ENCODE measurements around the gene RHOF. TPM values are rescaled to one million over a fixed set of nuclear protein-coding genes. Genes with fewer than 3 reads are reported as not detected.
A peak's percentile ranks its signal among the peaks of the same experiment; 100 is the strongest.

RHOF gene
- polyA plus RNA-seq, 1 experiment, result 5.3 TPM

DNA sequence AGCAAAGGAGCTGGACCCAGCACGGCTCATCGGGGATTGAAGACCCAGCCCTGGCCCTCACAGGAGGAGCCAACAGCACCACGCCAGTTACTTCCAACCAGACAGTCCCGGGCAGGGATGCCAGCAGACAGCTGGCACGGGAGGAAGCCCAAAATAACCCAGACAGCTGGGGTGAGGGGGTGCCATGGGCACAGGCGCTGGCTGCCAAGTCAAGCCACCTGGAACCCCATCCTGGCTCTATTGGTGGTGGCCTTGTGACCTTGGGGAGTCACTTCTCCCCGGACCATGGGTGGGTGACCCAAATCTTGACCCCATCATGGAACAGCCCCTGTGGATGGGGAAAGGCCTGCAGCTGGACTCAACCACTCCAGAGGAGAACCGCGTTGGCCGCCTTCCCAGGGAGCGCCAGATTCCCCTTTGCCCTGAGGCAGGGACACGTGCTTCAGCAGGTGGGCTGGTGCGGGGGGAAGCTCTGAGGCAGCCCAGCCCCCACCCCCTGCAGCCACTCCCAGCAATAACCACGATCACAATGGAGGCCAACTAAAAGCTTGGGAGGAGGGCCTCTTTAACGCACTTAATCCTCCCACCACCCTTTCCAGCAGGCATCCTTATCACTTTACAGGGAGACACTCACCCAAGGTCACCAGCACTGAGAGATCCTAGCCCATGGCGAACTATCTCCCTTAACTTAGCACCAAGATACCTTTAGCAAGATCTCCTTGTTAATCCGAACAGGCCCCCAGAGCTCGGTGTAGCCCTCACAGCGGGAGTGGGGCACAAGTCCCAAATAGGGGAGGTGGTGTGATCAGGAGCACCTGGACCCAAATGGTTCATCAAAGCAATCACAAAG is 4.7 kb upstream of the RHOF start:
- ChIA-PET CTCF (interaction anchor here (1.0 to 7.0 kb wide), 4 partner anchors 9 to 120 kb away, joined by 3 to 143 read pairs (median 36); partner anchors contain the start of gene CFAP251), POLR2A (interaction anchor here (0.7 to 6.1 kb wide), 3 partner anchors 13 to 58 kb away, joined by 3 to 58 read pairs (median 6); no protein-coding TSS in a partner anchor)
- DNase-seq (ENCODE audit: low read depth, low spot score), result no peak

DNA sequence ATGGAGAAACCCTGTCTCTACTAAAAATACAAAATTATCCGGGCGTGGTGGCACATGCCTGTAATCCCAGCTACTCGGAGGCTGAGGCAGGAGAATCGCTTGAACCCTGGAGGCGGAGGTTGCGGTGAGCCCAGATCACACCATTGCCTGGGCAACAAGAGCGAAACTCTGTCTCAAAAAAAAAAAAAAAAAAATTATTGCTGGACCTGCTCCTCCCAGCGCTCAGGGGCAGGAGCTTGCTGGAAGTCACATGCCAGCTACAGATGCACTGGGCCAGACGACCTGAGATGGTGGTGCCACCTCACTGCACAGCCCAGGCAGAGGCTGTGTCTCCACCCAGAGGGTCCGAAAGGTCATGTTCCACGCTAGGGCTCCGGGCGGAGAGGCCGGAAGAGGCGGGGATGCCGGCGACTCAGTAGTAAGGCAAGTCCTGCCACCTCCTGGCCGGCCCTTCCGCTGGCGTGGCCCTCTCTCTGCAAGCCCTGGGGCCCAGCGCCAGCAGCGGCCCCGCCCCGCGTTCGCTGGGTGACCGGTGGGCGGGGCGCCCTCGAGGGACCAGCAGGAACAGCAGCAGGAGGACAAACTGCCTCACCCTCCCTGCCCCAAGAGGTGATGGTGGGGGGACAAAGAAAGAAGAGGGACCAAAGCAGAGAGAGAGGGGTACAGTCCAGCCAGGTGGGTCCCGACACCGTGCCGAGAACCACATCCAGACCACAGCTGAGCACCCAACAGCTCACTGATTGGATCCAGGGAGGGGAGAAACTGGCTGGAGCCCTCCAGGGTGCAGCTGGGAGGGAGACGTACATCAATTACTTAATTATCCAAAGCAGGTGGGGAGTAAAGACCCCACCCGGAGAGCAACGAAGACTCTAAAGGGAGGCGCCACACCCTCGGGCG is 3.6 kb upstream of the RHOF start:
- CTCF ChIA-PET, result interaction anchor here (0.7 to 7.0 kb wide), 12 partner anchors 10 to 299 kb away, joined by 3 to 143 read pairs (median 14); partner anchors contain the start of genes CFAP251 and PSMD9
- TF ChIP-seq, protein P1, sequence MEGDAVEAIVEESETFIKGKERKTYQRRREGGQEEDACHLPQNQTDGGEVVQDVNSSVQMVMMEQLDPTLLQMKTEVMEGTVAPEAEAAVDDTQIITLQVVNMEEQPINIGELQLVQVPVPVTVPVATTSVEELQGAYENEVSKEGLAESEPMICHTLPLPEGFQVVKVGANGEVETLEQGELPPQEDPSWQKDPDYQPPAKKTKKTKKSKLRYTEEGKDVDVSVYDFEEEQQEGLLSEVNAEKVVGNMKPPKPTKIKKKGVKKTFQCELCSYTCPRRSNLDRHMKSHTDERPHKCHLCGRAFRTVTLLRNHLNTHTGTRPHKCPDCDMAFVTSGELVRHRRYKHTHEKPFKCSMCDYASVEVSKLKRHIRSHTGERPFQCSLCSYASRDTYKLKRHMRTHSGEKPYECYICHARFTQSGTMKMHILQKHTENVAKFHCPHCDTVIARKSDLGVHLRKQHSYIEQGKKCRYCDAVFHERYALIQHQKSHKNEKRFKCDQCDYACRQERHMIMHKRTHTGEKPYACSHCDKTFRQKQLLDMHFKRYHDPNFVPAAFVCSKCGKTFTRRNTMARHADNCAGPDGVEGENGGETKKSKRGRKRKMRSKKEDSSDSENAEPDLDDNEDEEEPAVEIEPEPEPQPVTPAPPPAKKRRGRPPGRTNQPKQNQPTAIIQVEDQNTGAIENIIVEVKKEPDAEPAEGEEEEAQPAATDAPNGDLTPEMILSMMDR (IDR thresholded peaks at IDR 0.05; ENCODE audit: low read depth, low read length), result peak; percentile 42
- DNase-seq (ENCODE audit: low read depth, low spot score), result no peak
- peak overlapping the region; percentile 63 for H3K4me3 ChIP-seq (ENCODE audit: low read depth, low read length)
- H3K9me3 ChIP-seq (ENCODE audit: control insufficient read depth, insufficient read depth, low read length), result no peaks in the 10 kb centered on the region; the same call in 1 of the 2 replicates
- POLR2A ChIA-PET, result interaction anchor here (0.6 to 4.4 kb wide), 4 partner anchors 12 to 69 kb away, joined by 3 to 52 read pairs (median 4); no protein-coding TSS in a partner anchor
- H3K27me3 ChIP-seq (ENCODE audit: control insufficient read depth, insufficient read depth, low read length), result no peaks in the 10 kb centered on the region
- peak overlapping the region; percentile 61 for H3K27ac ChIP-seq (ENCODE audit: low read depth, low read length)

More for the DNA sequence above, 4.7 kb upstream of the RHOF start:
- Histone ChIP-seq H3K27ac (ENCODE audit: low read depth, low read length) (peak overlapping the region; percentile 57), H3K9me3 (ENCODE audit: control insufficient read depth, insufficient read depth, low read length) (no peaks in the 10 kb centered on the region; the same call in 1 of the 2 replicates), H3K4me3 (ENCODE audit: low read depth, low read length) (peak overlapping the region; percentile 63), H3K27me3 (ENCODE audit: control insufficient read depth, insufficient read depth, low read length) (no peaks in the 10 kb centered on the region)
- TF ChIP-seq, protein P1 (IDR thresholded peaks at IDR 0.05; ENCODE audit: low read depth, low read length), result no peak

DNA sequence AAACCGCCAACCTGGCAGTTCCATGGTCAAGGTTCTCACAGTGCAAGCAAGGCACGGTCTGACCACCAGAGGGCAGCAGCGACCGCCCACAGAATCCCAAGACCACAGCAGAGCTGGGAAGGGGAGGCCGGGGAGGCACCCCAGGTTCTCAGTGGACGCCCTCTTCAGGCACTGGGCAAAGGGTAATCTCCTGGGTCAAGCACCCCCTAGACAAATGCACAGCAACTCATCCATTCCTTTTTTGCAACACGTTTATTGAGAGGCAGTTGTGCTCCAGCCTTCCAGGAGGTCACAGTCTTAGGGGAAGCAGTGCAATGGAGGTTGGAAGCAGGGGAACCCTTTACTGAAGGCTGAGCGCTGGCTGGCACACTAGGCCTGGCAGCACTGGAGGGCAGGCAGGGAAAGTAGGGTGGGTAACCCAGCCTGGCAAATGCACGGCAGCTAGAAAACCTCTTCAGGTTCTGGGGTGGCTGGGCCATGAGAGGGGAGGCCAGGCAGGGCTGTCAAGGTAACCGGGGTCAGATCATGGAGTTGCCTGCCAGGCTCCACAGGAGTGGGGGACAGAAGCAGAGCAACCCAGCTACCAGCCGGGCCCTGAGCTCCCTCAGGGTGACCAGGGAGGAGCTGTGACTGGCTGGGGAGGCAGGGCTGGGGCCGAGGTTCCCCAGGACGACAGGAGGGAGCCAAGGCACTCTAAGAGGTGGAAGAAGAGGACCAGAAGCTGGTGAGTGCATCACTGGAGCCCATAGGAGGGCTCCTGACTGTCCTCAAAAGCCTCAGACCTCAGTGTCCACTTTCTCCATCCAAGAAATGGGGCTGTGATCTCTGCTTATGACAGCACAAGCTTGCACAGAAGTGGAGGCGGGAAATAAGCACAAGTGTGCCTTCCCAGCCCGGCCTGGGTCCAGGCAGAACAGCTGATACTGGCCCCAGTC is 1.8 kb upstream of the RHOF start:
- Histone ChIP-seq H3K4me3 (ENCODE audit: low read depth, low read length) (no peak overlapping the region), H3K27ac (ENCODE audit: low read depth, low read length) (peak overlapping the region; percentile 89), H3K27me3 (ENCODE audit: control insufficient read depth, insufficient read depth, low read length) (no peaks in the 10 kb centered on the region), H3K9me3 (ENCODE audit: control insufficient read depth, insufficient read depth, low read length) (no peaks in the 10 kb centered on the region; the same call in 1 of the 2 replicates)
- DNase-seq (ENCODE audit: low read depth, low spot score), result no peak
- TF ChIP-seq, protein P1 (IDR thresholded peaks at IDR 0.05; ENCODE audit: low read depth, low read length), result peak; percentile 96
- ChIA-PET POLR2A (interaction anchor here (0.6 to 4.4 kb wide), 8 partner anchors 8 to 98 kb away, joined by 3 to 52 read pairs (median 6); partner anchors contain the start of gene PSMD9), CTCF (interaction anchor here (0.5 to 7.0 kb wide), 46 partner anchors 8 to 1920 kb away, joined by 3 to 143 read pairs (median 4); partner anchors contain the start of genes HPD, PSMD9 and TMEM120B)

DNA sequence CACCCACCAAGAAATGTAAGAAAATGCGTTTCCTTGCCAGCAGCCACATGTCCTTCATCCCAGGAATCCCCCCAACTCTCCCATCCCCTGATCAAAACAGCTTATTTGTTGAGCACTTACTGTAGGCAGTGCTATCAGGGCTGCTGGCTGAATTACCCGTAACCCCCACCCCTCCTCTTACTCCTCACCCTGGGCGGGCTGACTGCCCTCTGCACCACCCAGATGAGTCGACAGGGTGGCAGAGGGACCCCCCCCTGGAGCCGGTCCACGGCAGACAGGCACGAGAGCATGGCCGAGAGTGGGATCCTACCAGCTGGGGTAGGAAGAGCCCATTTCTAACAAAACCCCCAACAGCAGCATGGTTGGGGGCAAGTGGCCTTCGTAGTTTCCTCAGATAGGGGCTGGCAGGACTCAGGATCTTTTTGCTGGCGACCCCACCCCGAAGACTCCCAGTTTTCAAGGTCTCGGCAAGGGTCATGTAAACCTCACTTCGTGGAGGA is 1.1 kb upstream of the RHOF start:
- H3K9me3 ChIP-seq (ENCODE audit: control insufficient read depth, insufficient read depth, low read length), result no peaks in the 10 kb centered on the region; the same call in 1 of the 2 replicates
- CTCF ChIA-PET, result interaction anchor here (0.5 to 7.0 kb wide), 59 partner anchors 7 to 417 kb away, joined by 3 to 143 read pairs (median 7); partner anchors contain the start of genes HPD, PSMD9 and TMEM120B
- H3K4me3 ChIP-seq (ENCODE audit: low read depth, low read length), result peak overlapping the region; percentile 32
- DNase-seq (ENCODE audit: low read depth, low spot score), result no peak
- H3K27ac ChIP-seq (ENCODE audit: low read depth, low read length), result peak overlapping the region; percentile 89
- TF ChIP-seq, protein P1 (IDR thresholded peaks at IDR 0.05; ENCODE audit: low read depth, low read length), result no peak
- H3K27me3 ChIP-seq (ENCODE audit: control insufficient read depth, insufficient read depth, low read length), result no peaks in the 10 kb centered on the region
- POLR2A ChIA-PET, result interaction anchor here (0.5 to 4.4 kb wide), 17 partner anchors 8 to 258 kb away, joined by 3 to 52 read pairs (median 4); partner anchors contain the start of gene PSMD9

Data from AG04450 (cell line).